PC-3 (cell line): Measurements from ENCODE around the gene STK38L. TPM values are rescaled to one million over a fixed set of nuclear protein-coding genes. Genes with fewer than 3 reads are reported as not detected.

Experiments used
- ATAC-seq: fragments of 200-7000 bp; cut with Tn5 transposase; 2 replicates; pipeline ENCODE4 v1.9.1; 2020; ENCODE audit warnings: mild to moderate bottlenecking, moderate library complexity
- BruUV-seq: library from RNA; stranded (reverse); fragments of 400-500 nt; replicated peaks from 2 replicates; lab custom pipeline; 2021; lab: Mats Ljungman, UMichigan
- CTCF ChIA-PET: fragments of 300-600 bp; sonication (Branson Sonifier 250); formaldehyde crosslinking; loops from one replicate; lab custom pipeline; 2022; ENCODE audit warnings: antibody characterized with exemption; lab: Charles Lee
- POLR2A ChIA-PET: fragments of 300-600 bp; sonication (Branson Sonifier 250); formaldehyde crosslinking; loops from one replicate; lab custom pipeline; 2022; ENCODE audit warnings: antibody characterized with exemption; ENCODE audit not compliant: unreplicated experiment; lab: Charles Lee
- DNase-seq: peaks from one replicate; pipeline ENCODE4 v3.0.0-alpha.2; 2015
- H2AFZ ChIP-seq: fragments of 300-600 bp; sonication (generic); 2 replicates; pipeline ENCODE4 v1.6.0; 2016; ENCODE audit warnings: antibody characterized with exemption, low read length
- H3F3A ChIP-seq: fragments of 300-600 bp; sonication (generic); one replicate; pipeline ENCODE4 v1.6.0; 2017; ENCODE audit warnings: antibody characterized with exemption, low read length, control low read depth, mild to moderate bottlenecking; ENCODE audit not compliant: unreplicated experiment
- H3K27ac ChIP-seq: fragments of 300-600 bp; sonication (generic); 2 replicates; pipeline ENCODE4 v1.5.1; 2016; ENCODE audit warnings: mild to moderate bottlenecking, low read length
- H3K27me3 ChIP-seq: fragments of 300-600 bp; sonication (generic); 2 replicates; pipeline ENCODE4 v1.6.1; 2016; ENCODE audit warnings: low read length, mixed read lengths
- H3K36me3 ChIP-seq: fragments of 300-600 bp; sonication (generic); 2 replicates; pipeline ENCODE4 v1.6.1; 2016; ENCODE audit warnings: low read depth, mixed run types, low read length, mixed read lengths
- H3K4me1 ChIP-seq: fragments of 300-600 bp; sonication (generic); 2 replicates; pipeline ENCODE4 v1.5.1; 2016; ENCODE audit warnings: low read length; ENCODE audit not compliant: insufficient read depth
- H3K4me2 ChIP-seq: fragments of 300-600 bp; sonication (generic); 2 replicates; pipeline ENCODE4 v1.6.0; 2016; ENCODE audit warnings: low read length
- H3K4me3 ChIP-seq: fragments of 300-600 bp; sonication (generic); 2 replicates; pipeline ENCODE4 v1.5.1; 2016; ENCODE audit warnings: mild to moderate bottlenecking, low read length, mixed read lengths
- H3K79me2 ChIP-seq: fragments of 300-600 bp; sonication (generic); 2 replicates; pipeline ENCODE4 v1.6.1; 2017; ENCODE audit warnings: low read length, mixed read lengths
- H3K9ac ChIP-seq: fragments of 300-600 bp; sonication (generic); 2 replicates; pipeline ENCODE4 v1.6.0; 2016; ENCODE audit warnings: mild to moderate bottlenecking, low read length
- H3K9me2 ChIP-seq: fragments of 300-600 bp; sonication (generic); replicated peaks from 2 replicates; pipeline ENCODE4 v1.6.1; 2016; ENCODE audit warnings: mixed run types, low read length, mixed read lengths
- H3K9me3 ChIP-seq: fragments of 300-600 bp; sonication (generic); 2 replicates; pipeline ENCODE4 v1.6.1; 2016; ENCODE audit warnings: low read length, mixed read lengths
- H4K20me1 ChIP-seq: fragments of 300-600 bp; sonication (generic); 2 replicates; pipeline ENCODE4 v1.6.1; 2016; ENCODE audit warnings: low read length, mixed read lengths
- CTCF ChIP-seq: fragments of 300-600 bp; sonication (generic); conservative IDR thresholded peaks from 2 replicates; pipeline ENCODE4 v1.5.1; 2017; ENCODE audit warnings: antibody characterized with exemption, low read depth, mild to moderate bottlenecking, low read length
- EZH2 ChIP-seq: fragments of 300-600 bp; sonication (generic); IDR thresholded peaks from one replicate; pipeline ENCODE4 v1.6.1; 2017; ENCODE audit warnings: antibody characterized with exemption, mild to moderate bottlenecking, low read length; ENCODE audit not compliant: unreplicated experiment
- EZH2phosphoT487 ChIP-seq: fragments of 300-600 bp; sonication (generic); IDR thresholded peaks from 2 replicates; pipeline ENCODE4 v1.6.1; 2018; ENCODE audit warnings: mild to moderate bottlenecking, antibody characterized with exemption, low read length, borderline replicate concordance
- intact Hi-C: fragments of 100-400 bp; cut with micrococcal nuclease; formaldehyde crosslinking; loops from 2 replicates; pipeline ENCODE4 v1.9.0; 2023
- total RNA-seq: library from RNA; depleted of rRNA; stranded (reverse); fragments of >200 nt; gene quantifications from 2 replicates; pipeline ENCODE4 v1.2.3, GENCODE V29; 2014

Gene STK38L
- total RNA-seq, 1 experiment from 2014 or later: 32.3 TPM

GRCh38 chr12:27293463-27293862 is 49.4 kb downstream of the STK38L start:
- Histone ChIP-seq H3K4me2 (no peak overlapping the region), H3K27me3 (no peaks in the 10 kb centered on the region), H3K9ac (no peak overlapping the region), H3K79me2 (no peaks in the 10 kb centered on the region), H3K9me3 (no peaks in the 10 kb centered on the region), H3K27ac (no peak overlapping the region), H2AFZ (no peak overlapping the region), H4K20me1 (no peaks in the 10 kb centered on the region), H3K9me2 (no peaks in the 10 kb centered on the region), H3K4me3 (no peak overlapping the region), H3K4me1 (no peaks in the 10 kb centered on the region), H3K36me3 (peaks cover 4% of the 10 kb centered on the region; the same call in 1 of the 2 replicates), H3F3A (no peaks in the 10 kb centered on the region)
- TF ChIP-seq CTCF (no peak), EZH2phosphoT487 (no peak), EZH2 (no peak)
- ChIA-PET CTCF (interaction anchor here (0.5 kb wide), 1 partner anchor 358 kb away, joined by 3 read pairs; no protein-coding TSS in a partner anchor), POLR2A (no interaction called here)
- DNase-seq (no peak), ATAC-seq (peak; percentile 42; the same call in 1 of the 2 replicates)
- intact Hi-C loops: no loop called here
- no TSS peak for BruUV-seq

- no peak overlapping the region for H3K4me2 ChIP-seq
- H3K9ac ChIP-seq: no peak overlapping the region
- BruUV-seq: no TSS peak
- H3K27me3 ChIP-seq: no peaks in the 10 kb centered on the region
- TF ChIP-seq EZH2 (no peak), EZH2phosphoT487 (no peak), CTCF (no peak)
- H3K9me2 ChIP-seq: no peaks in the 10 kb centered on the region
- no peak for DNase-seq
- H3F3A ChIP-seq: no peaks in the 10 kb centered on the region
- no peaks in the 10 kb centered on the region for H3K79me2 ChIP-seq
- ATAC-seq: no peak
- CTCF ChIA-PET: interaction anchor here (0.6 kb wide), 1 partner anchor 10 kb away, joined by 3 read pairs; no protein-coding TSS in a partner anchor
- H3K36me3 ChIP-seq: peaks cover 8% of the 10 kb centered on the region; the same call in 1 of the 2 replicates
- no peaks in the 10 kb centered on the region for H4K20me1 ChIP-seq
- POLR2A ChIA-PET: no interaction called here
- no peaks in the 10 kb centered on the region for H3K9me3 ChIP-seq
- intact Hi-C loops: no loop called here
- no peak overlapping the region for H3K27ac ChIP-seq
- no peak overlapping the region for H3K4me3 ChIP-seq
- no peak overlapping the region for H2AFZ ChIP-seq
- no peaks in the 10 kb centered on the region for H3K4me1 ChIP-seq
Measured at GRCh38 chr12:27296674-27297073, 52.6 kb downstream of the STK38L start.

GRCh38 chr12:27297566-27297965 is 53.5 kb downstream of the STK38L start:
- no TSS peak for BruUV-seq
- Histone ChIP-seq H3K9ac (no peak overlapping the region), H3K4me1 (no peaks in the 10 kb centered on the region), H3K36me3 (peaks cover 13% of the 10 kb centered on the region), H3K4me3 (no peak overlapping the region), H3F3A (no peaks in the 10 kb centered on the region), H3K9me3 (no peaks in the 10 kb centered on the region), H3K79me2 (no peaks in the 10 kb centered on the region), H3K27me3 (no peaks in the 10 kb centered on the region), H3K4me2 (no peak overlapping the region), H3K27ac (no peak overlapping the region), H2AFZ (no peak overlapping the region), H4K20me1 (no peaks in the 10 kb centered on the region), H3K9me2 (no peaks in the 10 kb centered on the region)
- TF ChIP-seq CTCF (no peak), EZH2 (no peak), EZH2phosphoT487 (no peak)
- ChIA-PET CTCF (interaction anchor here (0.6 to 0.7 kb wide), 2 partner anchors 55 to 73 kb away, joined by 3 read pairs; no protein-coding TSS in a partner anchor), POLR2A (interaction anchor here (0.7 kb wide), 1 partner anchor 278 kb away, joined by 4 read pairs; no protein-coding TSS in a partner anchor)
- intact Hi-C loops: no loop called here
- ATAC-seq: no peak
- DNase-seq: no peak
